Prostate gland (tissue), 2 donors: ENCODE results near the gene AGXT.

ENCODE experiments used
- POLR2A ChIP-seq: fragments of 450-650 bp; IDR thresholded peaks from one replicate; pipeline ENCODE4 v1.6.1; 2016; ENCODE audit warnings: antibody characterized with exemption, mild to moderate bottlenecking
- TF ChIP-seq, protein P1 (sequence below), 4 experiments: fragments of 200-600 bp in 2 of 4; fragments of 450-650 bp in 2 of 4; sonication (generic) in 2 of 4; IDR thresholded peaks; 1 replicate in 3 of 4; 2 replicates in 1 of 4; pipeline ENCODE4 v1.5.1; 2016 to 2019; ENCODE audit warnings: antibody characterized with exemption in 4 of 4, mild to moderate bottlenecking in 2 of 4, moderate library complexity in 2 of 4

DNA sequence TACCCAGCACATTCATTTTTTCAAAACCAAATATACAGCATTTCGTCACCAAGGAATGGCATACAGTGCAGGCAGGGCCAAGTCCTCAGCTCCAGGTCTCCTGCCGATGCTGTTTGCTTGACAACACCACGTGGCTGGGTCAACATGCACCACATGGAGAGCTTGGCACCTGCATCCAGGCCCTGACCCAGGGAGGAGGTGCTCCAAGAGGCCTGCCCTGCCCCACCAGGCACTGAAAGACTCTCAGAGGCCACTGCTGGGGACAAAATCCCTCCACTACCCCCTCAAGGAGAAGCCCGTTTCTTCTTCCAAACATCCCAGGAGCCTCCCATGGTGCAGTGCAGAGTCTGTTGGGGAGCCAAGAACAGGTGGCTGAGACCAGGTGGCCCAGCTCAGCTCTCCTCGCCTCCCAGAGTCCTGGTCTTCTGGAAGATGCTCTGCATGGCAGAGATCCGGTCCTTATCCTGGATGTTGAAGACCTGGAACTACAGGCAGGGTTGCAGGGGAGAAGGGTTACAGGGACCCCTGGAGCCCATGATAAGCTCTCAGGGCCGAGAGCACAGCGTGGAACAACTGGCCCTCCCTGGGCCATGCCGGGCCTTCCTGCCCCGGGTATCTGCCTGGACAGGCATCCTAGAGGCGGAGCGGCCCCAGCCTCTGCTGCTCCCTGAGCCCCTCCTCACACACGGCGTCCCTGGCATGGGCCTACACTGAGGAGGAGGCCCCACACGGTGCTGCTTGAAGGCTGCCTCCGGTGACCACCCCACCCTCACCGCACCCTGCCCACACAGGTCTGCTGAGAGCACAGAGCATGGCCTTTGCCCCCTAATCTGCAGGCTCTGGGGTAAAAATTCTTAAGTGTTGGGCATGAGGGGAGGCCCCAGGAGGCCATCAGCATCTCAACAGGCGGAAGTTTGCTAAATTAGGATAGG is 18.3 kb downstream of the AGXT start:
- TF ChIP-seq, protein P1, sequence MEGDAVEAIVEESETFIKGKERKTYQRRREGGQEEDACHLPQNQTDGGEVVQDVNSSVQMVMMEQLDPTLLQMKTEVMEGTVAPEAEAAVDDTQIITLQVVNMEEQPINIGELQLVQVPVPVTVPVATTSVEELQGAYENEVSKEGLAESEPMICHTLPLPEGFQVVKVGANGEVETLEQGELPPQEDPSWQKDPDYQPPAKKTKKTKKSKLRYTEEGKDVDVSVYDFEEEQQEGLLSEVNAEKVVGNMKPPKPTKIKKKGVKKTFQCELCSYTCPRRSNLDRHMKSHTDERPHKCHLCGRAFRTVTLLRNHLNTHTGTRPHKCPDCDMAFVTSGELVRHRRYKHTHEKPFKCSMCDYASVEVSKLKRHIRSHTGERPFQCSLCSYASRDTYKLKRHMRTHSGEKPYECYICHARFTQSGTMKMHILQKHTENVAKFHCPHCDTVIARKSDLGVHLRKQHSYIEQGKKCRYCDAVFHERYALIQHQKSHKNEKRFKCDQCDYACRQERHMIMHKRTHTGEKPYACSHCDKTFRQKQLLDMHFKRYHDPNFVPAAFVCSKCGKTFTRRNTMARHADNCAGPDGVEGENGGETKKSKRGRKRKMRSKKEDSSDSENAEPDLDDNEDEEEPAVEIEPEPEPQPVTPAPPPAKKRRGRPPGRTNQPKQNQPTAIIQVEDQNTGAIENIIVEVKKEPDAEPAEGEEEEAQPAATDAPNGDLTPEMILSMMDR (IDR thresholded peaks at IDR 0.05), result no peak
- no peak for TF ChIP-seq POLR2A
